Kidney epithelial cell (primary cell): ENCODE measurements around the gene LPGAT1. TPM values are rescaled to one million over a fixed set of nuclear protein-coding genes. Genes with fewer than 3 reads are reported as not detected.

Source experiments
- DNase-seq: peaks from one replicate; pipeline ENCODE4 v3.0.0-alpha.2; 2010; ENCODE audit warnings: low read depth
- H3K27me3 ChIP-seq: 2 replicates; pipeline ENCODE4 v1.6.0; 2011; ENCODE audit warnings: low read length; ENCODE audit not compliant: control insufficient read depth, insufficient read depth
- H3K36me3 ChIP-seq: 2 replicates; pipeline ENCODE4 v1.5.1; 2011; ENCODE audit warnings: low read length; ENCODE audit not compliant: control insufficient read depth, insufficient read depth
- H3K4me3 ChIP-seq: 2 replicates; pipeline ENCODE4 v1.5.1; 2011; ENCODE audit warnings: low read depth, mild to moderate bottlenecking, control low read depth, low read length
- CTCF ChIP-seq: IDR thresholded peaks from 2 replicates; pipeline ENCODE4 v1.5.1; 2011; ENCODE audit warnings: mild to moderate bottlenecking, moderate library complexity, low read length, control low read depth, inconsistent platforms; ENCODE audit not compliant: insufficient read depth, poor library complexity, severe bottlenecking
- total RNA-seq: library from RNA; depleted of rRNA; stranded (reverse); fragments of >200 nt; gene quantifications from 2 replicates; pipeline ENCODE4 v1.2.3, GENCODE V29; 2015

LPGAT1 gene
- total RNA-seq, 1 donor from 2014 or later: 51.9 TPM

- no peaks in the 10 kb centered on the region for H3K27me3 ChIP-seq
- no peak for DNase-seq
- no peak for TF ChIP-seq CTCF
- no peak overlapping the region for H3K4me3 ChIP-seq
- H3K36me3 ChIP-seq: no peaks in the 10 kb centered on the region
These were observed 116.4 kb downstream of the LPGAT1 start for GRCh38 chr1:211714154-211714553.

- H3K27me3 ChIP-seq: no peaks in the 10 kb centered on the region
- DNase-seq: no peak
- no peaks in the 10 kb centered on the region for H3K36me3 ChIP-seq
- no peak for TF ChIP-seq CTCF
- no peak overlapping the region for H3K4me3 ChIP-seq
These were observed 117.3 kb downstream of the LPGAT1 start for GRCh38 chr1:211713231-211713630.

- Histone ChIP-seq H3K36me3 (no peaks in the 10 kb centered on the region), H3K27me3 (no peaks in the 10 kb centered on the region), H3K4me3 (no peak overlapping the region)
- no peak for DNase-seq
- TF ChIP-seq CTCF: no peak
These were observed 119.3 kb downstream of the LPGAT1 start for GRCh38 chr1:211711315-211711705.

- no peak for TF ChIP-seq CTCF
- no peak for DNase-seq
- H3K27me3 ChIP-seq: no peaks in the 10 kb centered on the region
- H3K36me3 ChIP-seq: no peaks in the 10 kb centered on the region
- no peak overlapping the region for H3K4me3 ChIP-seq
These were observed 119.8 kb downstream of the LPGAT1 start for GRCh38 chr1:211710566-211711314.

GRCh38 chr1:211708926-211709325 is 121.6 kb downstream of the LPGAT1 start:
- Histone ChIP-seq H3K36me3 (no peaks in the 10 kb centered on the region), H3K4me3 (no peak overlapping the region), H3K27me3 (no peaks in the 10 kb centered on the region)
- no peak for TF ChIP-seq CTCF
- no peak for DNase-seq

- no peak overlapping the region for H3K4me3 ChIP-seq
- no peak for DNase-seq
- no peak for TF ChIP-seq CTCF
- no peaks in the 10 kb centered on the region for H3K27me3 ChIP-seq
- no peaks in the 10 kb centered on the region for H3K36me3 ChIP-seq
These were observed 122.6 kb downstream of the LPGAT1 start for GRCh38 chr1:211708006-211708405.
